ENCODE measurements around the gene SLCO3A1.

SLCO3A1 gene

GRCh38 chr15:92149465-92149864 is 296.0 kb downstream of the SLCO3A1 start:
- no peak for DNase-seq
- no peak for TF ChIP-seq GATA1 (IDR thresholded peaks at IDR 0.05; ENCODE audit: low read depth, low read length)
- TF ChIP-seq POLR2A (IDR thresholded peaks at IDR 0.05; ENCODE audit: low read length): no peak

GRCh38 chr15:92151168-92151567 is 297.7 kb downstream of the SLCO3A1 start:
- TF ChIP-seq GATA1 (IDR thresholded peaks at IDR 0.05; ENCODE audit: low read depth, low read length) (no peak), POLR2A (IDR thresholded peaks at IDR 0.05; ENCODE audit: low read length) (no peak)
- DNase-seq: no peak

GRCh38 chr15:92151741-92152140 is 298.2 kb downstream of the SLCO3A1 start:
- DNase-seq: no peak
- no peak for TF ChIP-seq GATA1 (IDR thresholded peaks at IDR 0.05; ENCODE audit: low read depth, low read length)
- TF ChIP-seq POLR2A (IDR thresholded peaks at IDR 0.05; ENCODE audit: low read length): no peak

GRCh38 chr15:92152983-92153382 is 299.5 kb downstream of the SLCO3A1 start:
- TF ChIP-seq GATA1 (IDR thresholded peaks at IDR 0.05; ENCODE audit: low read depth, low read length) (no peak), POLR2A (IDR thresholded peaks at IDR 0.05; ENCODE audit: low read length) (no peak)
- DNase-seq: no peak

- DNase-seq: no peak
- TF ChIP-seq GATA1 (IDR thresholded peaks at IDR 0.05; ENCODE audit: low read depth, low read length): no peak
- TF ChIP-seq POLR2A (IDR thresholded peaks at IDR 0.05; ENCODE audit: low read length): no peak
Measured at GRCh38 chr15:92153620-92154019, 300.1 kb downstream of the SLCO3A1 start.

- no peak for DNase-seq
- TF ChIP-seq GATA1 (IDR thresholded peaks at IDR 0.05; ENCODE audit: low read depth, low read length) (no peak), POLR2A (IDR thresholded peaks at IDR 0.05; ENCODE audit: low read length) (no peak)
Measured at GRCh38 chr15:92155934-92156333, 302.4 kb downstream of the SLCO3A1 start.

- no peak for DNase-seq
- TF ChIP-seq GATA1 (IDR thresholded peaks at IDR 0.05; ENCODE audit: low read depth, low read length) (no peak), POLR2A (IDR thresholded peaks at IDR 0.05; ENCODE audit: low read length) (no peak)
Measured at GRCh38 chr15:92157666-92158298, 304.3 kb downstream of the SLCO3A1 start.

GRCh38 chr15:92158426-92158825 is 304.9 kb downstream of the SLCO3A1 start:
- DNase-seq: no peak
- TF ChIP-seq POLR2A (IDR thresholded peaks at IDR 0.05; ENCODE audit: low read length) (no peak), GATA1 (IDR thresholded peaks at IDR 0.05; ENCODE audit: low read depth, low read length) (no peak)

- no peak for DNase-seq
- TF ChIP-seq GATA1 (IDR thresholded peaks at IDR 0.05; ENCODE audit: low read depth, low read length): no peak
- no peak for TF ChIP-seq POLR2A (IDR thresholded peaks at IDR 0.05; ENCODE audit: low read length)
Measured at GRCh38 chr15:92159481-92159880, 306.0 kb downstream of the SLCO3A1 start.

GRCh38 chr15:92159906-92160841 is 306.7 kb downstream of the SLCO3A1 start:
- no peak for DNase-seq
- TF ChIP-seq POLR2A (IDR thresholded peaks at IDR 0.05; ENCODE audit: low read length): no peak
- no peak for TF ChIP-seq GATA1 (IDR thresholded peaks at IDR 0.05; ENCODE audit: low read depth, low read length)

GRCh38 chr15:92161039-92161670 is 307.6 kb downstream of the SLCO3A1 start:
- no peak for TF ChIP-seq POLR2A (IDR thresholded peaks at IDR 0.05; ENCODE audit: low read length)
- no peak for TF ChIP-seq GATA1 (IDR thresholded peaks at IDR 0.05; ENCODE audit: low read depth, low read length)
- no peak for DNase-seq

GRCh38 chr15:92162657-92163056 is 309.1 kb downstream of the SLCO3A1 start:
- TF ChIP-seq POLR2A (IDR thresholded peaks at IDR 0.05; ENCODE audit: low read length) (no peak), GATA1 (IDR thresholded peaks at IDR 0.05; ENCODE audit: low read depth, low read length) (no peak)
- no peak for DNase-seq

GRCh38 chr15:92163641-92164040 is 310.1 kb downstream of the SLCO3A1 start:
- no peak for DNase-seq
- no peak for TF ChIP-seq POLR2A (IDR thresholded peaks at IDR 0.05; ENCODE audit: low read length)
- no peak for TF ChIP-seq GATA1 (IDR thresholded peaks at IDR 0.05; ENCODE audit: low read depth, low read length)

GRCh38 chr15:92164327-92165000 is 311.0 kb downstream of the SLCO3A1 start:
- DNase-seq: no peak
- no peak for TF ChIP-seq GATA1 (IDR thresholded peaks at IDR 0.05; ENCODE audit: low read depth, low read length)
- TF ChIP-seq POLR2A (IDR thresholded peaks at IDR 0.05; ENCODE audit: low read length): no peak

Measured in erythroblast (primary cell).